ENCODE data around the gene USP54.

- no peak for TF ChIP-seq POLR2A (IDR thresholded peaks at IDR 0.05)
- TF ChIP-seq CTCF (IDR thresholded peaks at IDR 0.05), result no peak
Measured at GRCh38 chr10:73449113-73449512, 142.0 kb downstream of the USP54 start.

Measured in breast epithelium (tissue), 3 donors.